Calu3 (cell line): ENCODE results near the gene HCRT. TPM values are rescaled to one million over a fixed set of nuclear protein-coding genes. Genes with fewer than 3 reads are reported as not detected.
A peak's percentile ranks its signal among the peaks of the same experiment; 100 is the strongest.

Experiments used
- BruUV-seq: library from RNA; stranded (reverse); fragments of 400-500 nt; replicated peaks from 2 replicates; lab custom pipeline; 2021; lab: Mats Ljungman, UMichigan
- CTCF ChIA-PET: fragments of 300-600 bp; sonication (Branson Sonifier 250); formaldehyde crosslinking; loops from one replicate; lab custom pipeline; 2022; ENCODE audit warnings: antibody characterized with exemption; lab: Charles Lee
- DNase-seq: peaks from one replicate; pipeline ENCODE4 v3.0.0; 2022
- H3K27ac Mint-ChIP-seq: one replicate; pipeline ENCODE4 v1.8.0; 2022; ENCODE audit warnings: mixed read lengths; ENCODE audit not compliant: unreplicated experiment
- H3K27me3 Mint-ChIP-seq: one replicate; pipeline ENCODE4 v1.8.0; 2022; ENCODE audit warnings: mixed read lengths; ENCODE audit not compliant: unreplicated experiment
- H3K36me3 Mint-ChIP-seq: one replicate; pipeline ENCODE4 v1.8.0; 2022; ENCODE audit warnings: mild to moderate bottlenecking, moderate library complexity, mixed read lengths; ENCODE audit not compliant: insufficient read depth, unreplicated experiment
- H3K4me1 Mint-ChIP-seq: one replicate; pipeline ENCODE4 v1.8.0; 2022; ENCODE audit warnings: mild to moderate bottlenecking, low read depth, mixed read lengths; ENCODE audit not compliant: unreplicated experiment
- H3K4me3 Mint-ChIP-seq: one replicate; pipeline ENCODE4 v1.8.0; 2022; ENCODE audit warnings: mild to moderate bottlenecking, low read depth, moderate library complexity, mixed read lengths; ENCODE audit not compliant: unreplicated experiment
- H3K9me3 Mint-ChIP-seq: one replicate; pipeline ENCODE4 v1.8.0; 2022; ENCODE audit warnings: low read depth, mixed read lengths; ENCODE audit not compliant: unreplicated experiment
- intact Hi-C: fragments of 100-400 bp; cut with micrococcal nuclease; formaldehyde crosslinking; loops from one replicate; pipeline ENCODE4 v1.10.0; 2022; ENCODE audit not compliant: unreplicated experiment
- total RNA-seq: library from RNA; stranded (reverse); gene quantifications from 2 replicates; pipeline ENCODE4 v1.2.3, GENCODE V29; 2022
- TF ChIP-seq, protein P1 (sequence below): fragments of 200-600 bp; IDR thresholded peaks from one replicate; pipeline ENCODE4 v1.8.0; 2022; ENCODE audit warnings: antibody characterized with exemption; ENCODE audit not compliant: unreplicated experiment

HCRT gene
- total RNA-seq, 1 experiment from 2014 or later = not detected

DNA sequence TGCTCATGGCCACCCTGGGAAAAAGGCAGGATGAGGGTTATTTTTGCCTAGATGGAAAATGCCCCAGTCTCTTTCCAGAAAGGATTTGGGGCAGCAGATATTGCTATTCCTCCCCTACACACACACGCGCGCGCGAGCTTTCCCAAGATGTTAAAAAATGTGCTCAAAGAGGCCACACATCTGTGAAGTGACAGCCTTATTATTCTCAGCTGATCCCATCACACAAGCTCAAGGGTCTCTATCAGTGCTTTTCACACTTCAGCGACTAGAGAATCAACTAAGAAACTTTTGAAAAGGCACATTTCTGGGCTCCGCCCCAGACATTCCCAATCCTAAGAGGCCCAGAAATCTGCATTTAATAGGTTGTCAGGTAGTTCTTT lies 24.7 kb downstream of the HCRT start:
- peaks cover 6% of the 10 kb centered on the region for H3K27me3 Mint-ChIP-seq
- BruUV-seq = no TSS peak
- H3K4me1 Mint-ChIP-seq = no peaks in the 10 kb centered on the region
- CTCF ChIA-PET = interaction anchor here (0.5 to 0.9 kb wide), 2 partner anchors 47 to 370 kb away, joined by 3 to 4 read pairs; no protein-coding TSS in a partner anchor
- peaks cover 6% of the 10 kb centered on the region for H3K36me3 Mint-ChIP-seq
- no peak overlapping the region for H3K27ac Mint-ChIP-seq
- DNase-seq = no peak
- no peaks in the 10 kb centered on the region for H3K9me3 Mint-ChIP-seq
- intact Hi-C loops = no loop called here
- TF ChIP-seq, protein P1, sequence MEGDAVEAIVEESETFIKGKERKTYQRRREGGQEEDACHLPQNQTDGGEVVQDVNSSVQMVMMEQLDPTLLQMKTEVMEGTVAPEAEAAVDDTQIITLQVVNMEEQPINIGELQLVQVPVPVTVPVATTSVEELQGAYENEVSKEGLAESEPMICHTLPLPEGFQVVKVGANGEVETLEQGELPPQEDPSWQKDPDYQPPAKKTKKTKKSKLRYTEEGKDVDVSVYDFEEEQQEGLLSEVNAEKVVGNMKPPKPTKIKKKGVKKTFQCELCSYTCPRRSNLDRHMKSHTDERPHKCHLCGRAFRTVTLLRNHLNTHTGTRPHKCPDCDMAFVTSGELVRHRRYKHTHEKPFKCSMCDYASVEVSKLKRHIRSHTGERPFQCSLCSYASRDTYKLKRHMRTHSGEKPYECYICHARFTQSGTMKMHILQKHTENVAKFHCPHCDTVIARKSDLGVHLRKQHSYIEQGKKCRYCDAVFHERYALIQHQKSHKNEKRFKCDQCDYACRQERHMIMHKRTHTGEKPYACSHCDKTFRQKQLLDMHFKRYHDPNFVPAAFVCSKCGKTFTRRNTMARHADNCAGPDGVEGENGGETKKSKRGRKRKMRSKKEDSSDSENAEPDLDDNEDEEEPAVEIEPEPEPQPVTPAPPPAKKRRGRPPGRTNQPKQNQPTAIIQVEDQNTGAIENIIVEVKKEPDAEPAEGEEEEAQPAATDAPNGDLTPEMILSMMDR = no peak
- H3K4me3 Mint-ChIP-seq = no peak overlapping the region

DNA sequence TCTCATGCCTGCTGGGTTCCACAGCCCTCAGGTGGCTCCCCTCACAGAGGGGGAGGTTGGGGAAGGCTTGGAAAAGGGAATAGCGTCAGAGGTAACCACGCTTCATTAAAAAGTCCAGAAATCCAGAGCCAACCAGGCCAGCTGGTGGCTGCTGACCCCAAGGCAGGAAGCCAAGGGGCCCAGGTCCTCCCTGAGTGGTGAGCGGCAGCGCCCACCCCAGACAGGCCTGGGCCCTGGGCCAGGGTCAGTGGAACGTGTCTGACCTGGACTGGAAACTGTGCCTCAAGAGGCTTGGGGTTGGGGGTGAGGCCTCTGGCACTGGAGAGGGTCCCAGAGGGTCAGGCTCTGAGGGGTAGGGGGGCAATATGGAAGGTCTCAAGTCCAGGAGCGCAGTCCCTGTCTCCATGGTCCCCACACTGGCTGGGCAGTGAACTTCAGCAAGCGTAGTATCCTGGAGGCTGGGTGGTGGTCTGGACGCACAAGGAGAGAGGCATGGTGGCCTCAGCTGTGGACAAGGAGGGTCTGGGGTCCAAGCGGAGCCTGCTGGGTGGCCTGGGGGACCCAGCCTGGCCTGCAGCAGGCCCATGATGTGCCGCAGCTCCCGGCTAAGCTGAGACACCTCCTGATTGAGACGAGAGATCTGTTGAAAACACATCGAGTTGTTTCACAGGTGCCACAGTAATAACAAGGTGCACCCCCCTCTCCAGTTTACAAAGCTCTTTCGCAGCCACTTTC lies 25.3 kb downstream of the HCRT start:
- CTCF ChIA-PET = interaction anchor here (0.5 to 0.9 kb wide), 2 partner anchors 47 to 370 kb away, joined by 3 to 4 read pairs; no protein-coding TSS in a partner anchor
- H3K4me1 Mint-ChIP-seq = no peaks in the 10 kb centered on the region
- TF ChIP-seq, protein P1 = no peak

DNA sequence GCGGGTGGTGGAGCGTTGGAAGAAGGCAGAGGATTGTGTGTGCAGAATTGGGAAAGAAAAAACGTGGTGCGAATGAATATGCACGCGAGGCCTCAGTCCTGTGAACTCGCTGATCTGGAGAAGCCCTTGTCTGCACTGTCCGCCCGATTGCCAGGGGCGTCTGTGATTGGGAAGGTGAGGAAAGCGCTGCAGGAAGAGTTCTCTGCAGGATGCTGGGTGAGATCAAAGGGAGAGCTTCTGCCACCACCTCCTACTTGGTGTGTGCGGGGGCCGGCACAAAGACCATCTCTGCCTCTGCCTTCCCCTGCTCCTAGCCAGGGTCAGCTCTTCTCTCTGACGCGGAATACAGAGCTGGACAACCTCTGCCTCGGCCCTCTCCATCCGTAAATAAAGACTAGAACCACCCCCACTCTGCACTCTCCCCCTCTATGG lies 29.6 kb downstream of the HCRT start:
- DNase-seq = no peak
- CTCF ChIA-PET = interaction anchor here (0.7 kb wide), 2 partner anchors 105 to 1552 kb away, joined by 4 to 5 read pairs; no protein-coding TSS in a partner anchor
- Mint-ChIP-seq H3K4me3 (peak overlapping the region; percentile 90), H3K36me3 (peaks cover 28% of the 10 kb centered on the region), H3K4me1 (peaks cover 24% of the 10 kb centered on the region), H3K27ac (no peak overlapping the region), H3K9me3 (no peaks in the 10 kb centered on the region), H3K27me3 (no peaks in the 10 kb centered on the region)
- intact Hi-C loops = no loop called here
- TF ChIP-seq, protein P1 = no peak
- TSS peak; percentile 74 for BruUV-seq

More for the DNA sequence above, 25.3 kb downstream of the HCRT start:
- intact Hi-C loops = no loop called here
- no TSS peak for BruUV-seq
- H3K27ac Mint-ChIP-seq = no peak overlapping the region
- no peak for DNase-seq
- H3K4me3 Mint-ChIP-seq = no peak overlapping the region
- peaks cover 11% of the 10 kb centered on the region for H3K36me3 Mint-ChIP-seq
- H3K9me3 Mint-ChIP-seq = no peaks in the 10 kb centered on the region
- H3K27me3 Mint-ChIP-seq = no peaks in the 10 kb centered on the region

DNA sequence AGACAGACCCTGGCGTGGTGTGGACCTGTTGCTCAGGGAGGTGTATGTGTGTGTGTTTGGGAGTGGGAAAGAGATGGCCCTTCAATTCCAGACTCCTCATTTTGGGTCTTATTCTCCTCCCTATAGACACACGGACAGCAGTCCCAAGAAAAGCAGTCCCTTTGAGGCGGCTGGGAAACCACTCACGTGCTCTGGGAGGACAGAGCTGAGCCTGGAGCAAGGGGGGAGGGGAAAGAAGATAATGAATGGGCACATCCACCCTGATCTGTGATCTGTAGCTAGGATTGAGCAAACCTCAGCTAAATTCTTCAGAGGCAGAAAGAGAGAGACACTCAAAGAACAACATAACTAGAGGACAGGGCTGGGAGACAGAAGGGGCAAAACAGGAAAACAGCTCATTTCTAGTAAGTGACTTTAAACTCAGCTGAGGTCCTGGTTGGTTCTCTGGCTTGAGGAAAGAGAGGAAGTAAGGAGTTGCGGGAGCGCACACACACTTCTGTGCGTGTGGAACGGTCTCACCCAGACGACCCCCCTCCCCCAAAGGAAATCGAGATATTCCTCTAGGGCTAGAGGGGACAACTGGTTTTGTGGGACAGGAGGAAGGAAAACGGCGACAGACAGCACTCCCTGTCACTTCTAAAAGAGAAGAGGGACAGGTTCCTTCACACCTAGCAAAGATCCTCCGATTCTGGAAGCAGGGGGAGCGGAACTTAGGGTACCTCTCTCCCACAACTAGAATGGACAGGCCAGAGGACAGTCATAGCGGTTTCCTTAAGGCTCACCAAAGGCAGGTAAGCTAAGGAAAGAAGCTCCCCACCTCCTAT lies 31.1 kb downstream of the HCRT start:
- H3K27me3 Mint-ChIP-seq = no peaks in the 10 kb centered on the region
- DNase-seq = peak; percentile 23
- intact Hi-C loops = no loop called here
- H3K27ac Mint-ChIP-seq = peak overlapping the region; percentile 90
- H3K4me1 Mint-ChIP-seq = peaks cover 24% of the 10 kb centered on the region
- TF ChIP-seq, protein P1 = no peak
- peak overlapping the region; percentile 90 for H3K4me3 Mint-ChIP-seq
- H3K9me3 Mint-ChIP-seq = no peaks in the 10 kb centered on the region
- peaks cover 28% of the 10 kb centered on the region for H3K36me3 Mint-ChIP-seq
- CTCF ChIA-PET = interaction anchor here (0.5 to 1.5 kb wide), 7 partner anchors 9 to 34 kb away, joined by 3 to 7 read pairs (median 4); no protein-coding TSS in a partner anchor
- BruUV-seq = TSS peak; percentile 49
